ENCODE measurements around the gene MAML3.

MAML3 gene

GRCh38 chr4:140126261-140126660 lies 27.7 kb downstream of the MAML3 start:
- no peak for TF ChIP-seq CTCF (IDR thresholded peaks at IDR 0.05; ENCODE audit: extremely low read depth, missing control alignments)
- DNase-seq (ENCODE audit: low spot score) = no peak

GRCh38 chr4:140125374-140125773 lies 28.6 kb downstream of the MAML3 start:
- no peak for DNase-seq (ENCODE audit: low spot score)

GRCh38 chr4:140123666-140124377 lies 30.2 kb downstream of the MAML3 start:
- no peak for DNase-seq (ENCODE audit: low spot score)
- no peak for TF ChIP-seq CTCF (IDR thresholded peaks at IDR 0.05; ENCODE audit: extremely low read depth, missing control alignments)

More at GRCh38 chr4:140125374-140125773, 28.6 kb downstream of the MAML3 start:
- no peak for TF ChIP-seq CTCF (IDR thresholded peaks at IDR 0.05; ENCODE audit: extremely low read depth, missing control alignments)

GRCh38 chr4:140122891-140123290 lies 31.1 kb downstream of the MAML3 start:
- no peak for TF ChIP-seq CTCF (IDR thresholded peaks at IDR 0.05; ENCODE audit: extremely low read depth, missing control alignments)

GRCh38 chr4:140121646-140122045 lies 32.3 kb downstream of the MAML3 start:
- TF ChIP-seq CTCF (IDR thresholded peaks at IDR 0.05; ENCODE audit: extremely low read depth, missing control alignments) = no peak
- DNase-seq (ENCODE audit: low spot score) = no peak

More at GRCh38 chr4:140122891-140123290, 31.1 kb downstream of the MAML3 start:
- no peak for DNase-seq (ENCODE audit: low spot score)

- DNase-seq (ENCODE audit: low spot score) = no peak
Observed at GRCh38 chr4:140118931-140119640, 34.9 kb downstream of the MAML3 start.

More at GRCh38 chr4:140118931-140119640, 34.9 kb downstream of the MAML3 start:
- no peak for TF ChIP-seq CTCF (IDR thresholded peaks at IDR 0.05; ENCODE audit: extremely low read depth, missing control alignments)
